ENCODE data around the gene KCNK6.
A peak's percentile ranks its signal among the peaks of the same experiment; 100 is the strongest.
"Not testable (repeated sequence)": the region's sequence is repeated elsewhere in the genome, so short reads cannot be mapped to it uniquely, and the experiment has no call there.

The KCNK6 gene

GRCh38 chr19:38362946-38363688 lies 43.5 kb downstream of the KCNK6 start:
- DNase-seq, result not testable (repeated sequence)

- DNase-seq, result no peak
Measured at GRCh38 chr19:38367041-38367440, 47.4 kb downstream of the KCNK6 start.

- no peak for DNase-seq
Measured at GRCh38 chr19:38369584-38369983, 49.9 kb downstream of the KCNK6 start.

- no peak for DNase-seq
Measured at GRCh38 chr19:38370299-38370698, 50.7 kb downstream of the KCNK6 start.

- DNase-seq, result no peak
Measured at GRCh38 chr19:38371081-38371480, 51.4 kb downstream of the KCNK6 start.

GRCh38 chr19:38373907-38374331 lies 54.3 kb downstream of the KCNK6 start:
- DNase-seq, result no peak

- DNase-seq, result peak; percentile 98
Measured at GRCh38 chr19:38374332-38375097, 54.9 kb downstream of the KCNK6 start, which contains the start of gene PSMD8. TSS of gene PSMD8 (plus strand) at chr19:38374571. CDS start at chr19:38374602, 31 bp downstream.

GRCh38 chr19:38375098-38375493 lies 55.5 kb downstream of the KCNK6 start:
- DNase-seq, result no peak

- DNase-seq, result peak; percentile 21
Measured at GRCh38 chr19:38375748-38376147, 56.1 kb downstream of the KCNK6 start.

GRCh38 chr19:38376576-38376975 lies 56.9 kb downstream of the KCNK6 start:
- no peak for DNase-seq

- no peak for DNase-seq
Measured at GRCh38 chr19:38377052-38377451, 57.4 kb downstream of the KCNK6 start.

GRCh38 chr19:38378866-38379265 lies 59.2 kb downstream of the KCNK6 start:
- no peak for DNase-seq

- no peak for DNase-seq
Measured at GRCh38 chr19:38381138-38381537, 61.5 kb downstream of the KCNK6 start.

Measured in fibroblast of skin of right quadriceps (primary cell).